ENCODE data around the gene COA3.

- TF ChIP-seq HEYL (CRISPR knock-in tag; IDR thresholded peaks at IDR 0.05) (no peak), POLR2A (IDR thresholded peaks at IDR 0.05; ENCODE audit: low read length) (no peak)
- TF ChIP-seq, protein P1, sequence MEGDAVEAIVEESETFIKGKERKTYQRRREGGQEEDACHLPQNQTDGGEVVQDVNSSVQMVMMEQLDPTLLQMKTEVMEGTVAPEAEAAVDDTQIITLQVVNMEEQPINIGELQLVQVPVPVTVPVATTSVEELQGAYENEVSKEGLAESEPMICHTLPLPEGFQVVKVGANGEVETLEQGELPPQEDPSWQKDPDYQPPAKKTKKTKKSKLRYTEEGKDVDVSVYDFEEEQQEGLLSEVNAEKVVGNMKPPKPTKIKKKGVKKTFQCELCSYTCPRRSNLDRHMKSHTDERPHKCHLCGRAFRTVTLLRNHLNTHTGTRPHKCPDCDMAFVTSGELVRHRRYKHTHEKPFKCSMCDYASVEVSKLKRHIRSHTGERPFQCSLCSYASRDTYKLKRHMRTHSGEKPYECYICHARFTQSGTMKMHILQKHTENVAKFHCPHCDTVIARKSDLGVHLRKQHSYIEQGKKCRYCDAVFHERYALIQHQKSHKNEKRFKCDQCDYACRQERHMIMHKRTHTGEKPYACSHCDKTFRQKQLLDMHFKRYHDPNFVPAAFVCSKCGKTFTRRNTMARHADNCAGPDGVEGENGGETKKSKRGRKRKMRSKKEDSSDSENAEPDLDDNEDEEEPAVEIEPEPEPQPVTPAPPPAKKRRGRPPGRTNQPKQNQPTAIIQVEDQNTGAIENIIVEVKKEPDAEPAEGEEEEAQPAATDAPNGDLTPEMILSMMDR (IDR thresholded peaks at IDR 0.05): no peak
These were observed 6.6 kb downstream of the COA3 start for GRCh38 chr17:42791948-42792347.
